Osteoblast (primary cell): ENCODE measurements around the gene RPL23. TPM values are rescaled to one million over a fixed set of nuclear protein-coding genes. Genes with fewer than 3 reads are reported as not detected.

ENCODE experiments used
- DNase-seq: peaks from one replicate; pipeline ENCODE4 v3.0.0; 2011; ENCODE audit warnings: low spot score, mixed read lengths; ENCODE audit not compliant: insufficient read length; ENCODE audit errors: missing footprints
- H2AFZ ChIP-seq: 2 replicates; pipeline ENCODE4 v1.6.0; 2011; ENCODE audit warnings: mild to moderate bottlenecking, low read length
- H3K27ac ChIP-seq: 2 replicates; pipeline ENCODE4 v1.5.1; 2011; ENCODE audit warnings: mild to moderate bottlenecking, low read depth, low read length, moderate library complexity
- H3K27me3 ChIP-seq: 2 replicates; pipeline ENCODE4 v1.6.0; 2012; ENCODE audit warnings: mild to moderate bottlenecking, control low read depth, inconsistent platforms, low read length, moderate library complexity; ENCODE audit not compliant: insufficient read depth
- H3K36me3 ChIP-seq: 2 replicates; pipeline ENCODE4 v1.5.1; 2011; ENCODE audit warnings: mild to moderate bottlenecking, low read length, control low read depth, moderate library complexity; ENCODE audit not compliant: insufficient read depth
- H3K4me1 ChIP-seq: 2 replicates; pipeline ENCODE4 v1.5.1; 2011; ENCODE audit warnings: mild to moderate bottlenecking, low read length, control low read depth, moderate library complexity; ENCODE audit not compliant: insufficient read depth
- H3K4me2 ChIP-seq: 2 replicates; pipeline ENCODE4 v1.6.0; 2011; ENCODE audit warnings: mild to moderate bottlenecking, low read length; ENCODE audit not compliant: insufficient read depth
- H3K4me3 ChIP-seq: fragments of 200-600 bp; sonication (generic); 3 replicates; pipeline ENCODE4 v1.5.1; 2012; ENCODE audit warnings: mild to moderate bottlenecking, low read length, inconsistent platforms; ENCODE audit not compliant: insufficient read depth
- H3K79me2 ChIP-seq: 2 replicates; pipeline ENCODE4 v1.6.0; 2012; ENCODE audit warnings: mild to moderate bottlenecking, low read length, control low read depth, inconsistent platforms; ENCODE audit not compliant: insufficient read depth
- H3K9me3 ChIP-seq: 2 replicates; pipeline ENCODE4 v1.5.1; 2011; ENCODE audit warnings: low read depth, low read length, control low read depth
- H4K20me1 ChIP-seq: 2 replicates; pipeline ENCODE4 v1.6.0; 2012; ENCODE audit warnings: mild to moderate bottlenecking, low read length, control low read depth; ENCODE audit not compliant: insufficient read depth
- total RNA-seq: library from RNA; depleted of rRNA; stranded (reverse); fragments of >200 nt; gene quantifications from 2 replicates; pipeline ENCODE4 v1.2.3, GENCODE V29; 2012
- TF ChIP-seq, protein P1 (sequence below): IDR thresholded peaks from 2 replicates; pipeline ENCODE4 v1.5.1; 2011; ENCODE audit warnings: mild to moderate bottlenecking, low read depth, low read length, moderate library complexity; ENCODE audit errors: extremely low read depth

RPL23 gene
- total RNA-seq, 1 donor = 821 TPM

DNA sequence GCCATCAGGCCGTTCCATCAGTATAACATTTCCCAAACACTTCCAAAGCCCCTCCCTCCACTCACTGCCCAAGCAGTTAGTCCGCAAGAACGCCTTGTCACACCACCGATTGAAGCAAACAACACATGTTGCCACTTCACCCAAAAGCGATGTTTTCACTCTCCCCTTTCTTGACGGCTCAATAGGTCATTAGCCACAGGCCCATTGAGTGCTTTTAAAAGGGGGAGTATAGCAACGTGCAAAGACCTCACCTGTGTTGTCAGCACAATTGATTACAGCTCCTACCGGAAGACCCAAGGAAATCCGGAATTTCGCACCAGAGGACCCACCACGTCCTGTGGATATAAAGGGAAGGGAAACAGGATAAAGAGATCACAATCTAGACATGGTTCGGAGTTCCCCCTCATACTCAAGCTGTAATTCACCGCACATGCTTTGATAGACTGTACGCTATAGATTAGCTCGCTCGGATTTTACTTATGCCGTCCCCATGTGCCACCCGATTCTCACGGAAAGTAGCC is 690 bp downstream of the RPL23 start:
- Histone ChIP-seq H3K4me1 (peaks cover 19% of the 10 kb centered on the region), H2AFZ (no peak overlapping the region), H3K27me3 (no peaks in the 10 kb centered on the region), H3K27ac (peak overlapping the region; percentile 88), H3K9me3 (no peaks in the 10 kb centered on the region), H3K4me3 (peak overlapping the region; percentile 82), H3K36me3 (peaks cover 50% of the 10 kb centered on the region), H3K79me2 (peaks cover 34% of the 10 kb centered on the region), H3K4me2 (peak overlapping the region; percentile 89), H4K20me1 (peaks cover 54% of the 10 kb centered on the region)
- DNase-seq = peak; percentile 73
- TF ChIP-seq, protein P1, sequence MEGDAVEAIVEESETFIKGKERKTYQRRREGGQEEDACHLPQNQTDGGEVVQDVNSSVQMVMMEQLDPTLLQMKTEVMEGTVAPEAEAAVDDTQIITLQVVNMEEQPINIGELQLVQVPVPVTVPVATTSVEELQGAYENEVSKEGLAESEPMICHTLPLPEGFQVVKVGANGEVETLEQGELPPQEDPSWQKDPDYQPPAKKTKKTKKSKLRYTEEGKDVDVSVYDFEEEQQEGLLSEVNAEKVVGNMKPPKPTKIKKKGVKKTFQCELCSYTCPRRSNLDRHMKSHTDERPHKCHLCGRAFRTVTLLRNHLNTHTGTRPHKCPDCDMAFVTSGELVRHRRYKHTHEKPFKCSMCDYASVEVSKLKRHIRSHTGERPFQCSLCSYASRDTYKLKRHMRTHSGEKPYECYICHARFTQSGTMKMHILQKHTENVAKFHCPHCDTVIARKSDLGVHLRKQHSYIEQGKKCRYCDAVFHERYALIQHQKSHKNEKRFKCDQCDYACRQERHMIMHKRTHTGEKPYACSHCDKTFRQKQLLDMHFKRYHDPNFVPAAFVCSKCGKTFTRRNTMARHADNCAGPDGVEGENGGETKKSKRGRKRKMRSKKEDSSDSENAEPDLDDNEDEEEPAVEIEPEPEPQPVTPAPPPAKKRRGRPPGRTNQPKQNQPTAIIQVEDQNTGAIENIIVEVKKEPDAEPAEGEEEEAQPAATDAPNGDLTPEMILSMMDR = no peak

GRCh38 chr17:38851434-38851833 is 2.1 kb downstream of the RPL23 start:
- Histone ChIP-seq H3K4me3 (peak overlapping the region; percentile 82), H3K27me3 (no peaks in the 10 kb centered on the region), H3K27ac (peak overlapping the region; percentile 88), H3K79me2 (peaks cover 34% of the 10 kb centered on the region), H3K4me2 (peak overlapping the region; percentile 89), H3K4me1 (peaks cover 19% of the 10 kb centered on the region), H3K9me3 (no peaks in the 10 kb centered on the region), H4K20me1 (peaks cover 55% of the 10 kb centered on the region), H3K36me3 (peaks cover 56% of the 10 kb centered on the region), H2AFZ (no peak overlapping the region)
- DNase-seq = peak; percentile 76
- TF ChIP-seq, protein P1 = no peak

DNA sequence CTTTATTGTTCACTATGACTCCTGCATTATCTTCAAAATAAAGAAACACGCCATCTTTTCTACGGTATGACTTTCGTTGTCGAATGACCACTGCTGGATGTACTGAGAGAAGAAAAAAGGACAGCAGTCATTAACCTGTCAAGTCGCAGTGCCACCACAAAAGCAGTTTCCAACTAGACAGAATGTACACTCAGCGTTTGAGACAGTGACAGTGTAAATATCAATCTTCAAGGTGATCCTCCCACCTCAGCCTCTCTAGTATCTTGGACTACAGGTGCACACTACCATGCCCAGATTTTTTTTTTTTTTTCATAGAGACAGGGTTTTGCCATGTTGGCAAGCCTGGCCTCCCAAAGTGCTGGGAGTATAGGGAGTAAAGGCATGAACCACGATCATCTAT is 3.1 kb downstream of the RPL23 start:
- no peaks in the 10 kb centered on the region for H3K27me3 ChIP-seq
- H3K27ac ChIP-seq = peak overlapping the region; percentile 14
- DNase-seq = no peak
- peaks cover 19% of the 10 kb centered on the region for H3K4me1 ChIP-seq
- TF ChIP-seq, protein P1 = no peak
- H3K4me2 ChIP-seq = peak overlapping the region; percentile 89
- peak overlapping the region; percentile 82 for H3K4me3 ChIP-seq
- no peaks in the 10 kb centered on the region for H3K9me3 ChIP-seq
- no peak overlapping the region for H2AFZ ChIP-seq
- H3K79me2 ChIP-seq = peaks cover 34% of the 10 kb centered on the region
- peaks cover 56% of the 10 kb centered on the region for H3K36me3 ChIP-seq
- peaks cover 55% of the 10 kb centered on the region for H4K20me1 ChIP-seq

- H3K36me3 ChIP-seq = peaks cover 56% of the 10 kb centered on the region
- no peaks in the 10 kb centered on the region for H3K9me3 ChIP-seq
- H3K79me2 ChIP-seq = peaks cover 34% of the 10 kb centered on the region
- no peak overlapping the region for H3K4me3 ChIP-seq
- no peaks in the 10 kb centered on the region for H3K27me3 ChIP-seq
- peaks cover 55% of the 10 kb centered on the region for H4K20me1 ChIP-seq
- peaks cover 17% of the 10 kb centered on the region for H3K4me1 ChIP-seq
- no peak overlapping the region for H3K4me2 ChIP-seq
- no peak for DNase-seq
- TF ChIP-seq, protein P1 = no peak
- H2AFZ ChIP-seq = no peak overlapping the region
- no peak overlapping the region for H3K27ac ChIP-seq
Observed at GRCh38 chr17:38848939-38849605, 4.4 kb downstream of the RPL23 start.
